ENCODE data around the gene PAQR6.

Gene PAQR6, protein sequence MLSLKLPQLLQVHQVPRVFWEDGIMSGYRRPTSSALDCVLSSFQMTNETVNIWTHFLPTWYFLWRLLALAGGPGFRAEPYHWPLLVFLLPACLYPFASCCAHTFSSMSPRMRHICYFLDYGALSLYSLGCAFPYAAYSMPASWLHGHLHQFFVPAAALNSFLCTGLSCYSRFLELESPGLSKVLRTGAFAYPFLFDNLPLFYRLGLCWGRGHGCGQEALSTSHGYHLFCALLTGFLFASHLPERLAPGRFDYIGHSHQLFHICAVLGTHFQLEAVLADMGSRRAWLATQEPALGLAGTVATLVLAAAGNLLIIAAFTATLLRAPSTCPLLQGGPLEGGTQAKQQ

DNA sequence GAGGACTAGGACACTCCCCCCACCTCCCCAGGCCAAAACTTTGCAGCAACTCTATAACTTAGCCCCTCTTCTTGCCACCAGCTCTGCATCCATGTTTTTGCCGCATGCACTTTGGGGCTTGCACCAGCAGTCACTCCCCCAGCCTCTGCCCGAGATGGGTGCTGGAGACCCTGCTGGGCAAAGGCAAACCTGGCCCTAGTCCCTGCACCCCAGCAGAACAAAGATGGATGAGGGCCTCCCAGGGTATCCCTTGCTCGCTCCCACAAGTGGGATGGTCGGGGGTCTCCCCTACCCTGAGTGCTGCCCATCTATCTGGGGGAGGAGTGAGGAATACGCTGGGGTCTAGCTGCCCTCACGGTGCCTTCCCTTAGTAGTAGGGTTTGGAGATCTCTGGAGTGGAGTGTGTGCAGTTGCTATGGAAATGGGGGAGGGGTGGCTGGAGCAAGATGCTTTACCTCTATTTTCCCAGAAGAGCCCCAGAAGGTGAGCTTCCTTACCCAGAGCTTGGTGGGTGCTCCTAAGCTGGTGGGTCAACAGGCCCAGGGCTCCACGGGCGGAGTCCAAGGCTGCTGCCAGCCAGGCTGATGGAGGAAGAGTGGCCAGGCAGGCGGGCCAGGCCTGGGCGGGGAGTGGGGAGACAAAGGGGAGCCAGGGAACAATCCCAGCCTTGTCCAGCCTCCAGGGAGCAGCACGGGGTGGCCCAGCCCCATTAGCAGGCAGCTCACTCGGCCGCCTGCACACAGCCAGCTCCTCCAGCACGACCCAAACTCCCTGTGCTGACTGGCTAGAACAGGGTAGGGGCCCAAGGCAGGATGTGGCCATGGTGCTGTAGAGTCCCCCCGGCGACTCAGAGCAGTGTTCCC is at the start of gene PAQR6:
Gene PAQR6 (minus strand): TSS at position 597 of the 863 bp plus-strand sequence. CDS start 1,325 bp downstream, outside the sequence.
- in situ Hi-C loops (cut with HindIII; ENCODE audit: low sequenced_read_pairs) = no loop called here

DNA sequence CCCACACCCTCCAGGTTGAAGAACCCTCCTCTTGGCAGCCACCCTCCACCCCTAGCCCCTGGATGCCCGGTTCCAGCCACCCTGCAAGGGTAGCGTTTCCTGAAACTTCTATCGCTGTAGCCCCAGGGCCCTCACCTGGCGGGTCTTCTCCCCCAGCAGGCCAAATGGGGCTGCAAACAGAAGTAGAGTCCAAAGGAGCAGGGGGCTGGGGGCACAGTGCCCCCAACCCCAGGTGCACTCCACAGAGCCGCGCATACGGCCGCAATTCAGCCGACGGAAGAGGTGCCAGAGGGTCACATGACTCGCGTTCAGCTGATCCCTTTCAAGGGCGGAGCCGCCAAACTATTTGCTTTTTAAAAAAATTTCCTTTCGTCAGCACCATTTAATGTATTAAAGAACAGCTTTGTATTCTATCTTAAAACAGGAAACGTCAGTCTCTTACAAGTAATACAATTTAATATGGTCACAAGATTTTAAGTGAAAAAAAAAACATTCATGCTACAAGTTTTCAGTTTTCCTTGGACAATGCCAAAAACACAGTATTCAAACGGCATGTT is 47.6 kb upstream of the PAQR6 start, which contains the start of gene GLMP:
Gene GLMP (minus strand): TSS at position 289 of the 557 bp plus-strand sequence. CDS start 34 bp downstream, at position 255.
- in situ Hi-C loops (cut with HindIII; ENCODE audit: low sequenced_read_pairs) = no loop called here

DNA sequence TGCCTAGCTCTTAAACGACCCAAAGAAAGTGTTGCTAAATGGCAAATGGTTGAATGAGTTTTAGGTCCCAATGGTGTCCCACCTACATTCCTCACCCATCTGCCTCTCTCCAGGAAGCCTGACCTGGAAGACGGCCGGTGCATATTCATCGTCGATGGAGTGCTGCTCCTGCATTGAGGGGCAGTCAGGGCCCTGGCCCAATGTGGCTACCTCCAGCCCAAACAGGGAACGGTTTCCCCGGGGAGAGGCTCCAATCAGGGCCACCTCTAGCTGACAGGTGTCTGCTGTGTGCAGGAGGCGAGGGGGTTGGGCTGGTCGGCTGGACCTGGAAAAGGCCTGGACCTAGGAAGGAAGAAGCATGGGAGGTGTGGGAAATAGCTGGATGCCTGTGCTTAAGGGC is 46.0 kb upstream of the PAQR6 start:
- in situ Hi-C loops (cut with HindIII; ENCODE audit: low sequenced_read_pairs) = no loop called here

DNA sequence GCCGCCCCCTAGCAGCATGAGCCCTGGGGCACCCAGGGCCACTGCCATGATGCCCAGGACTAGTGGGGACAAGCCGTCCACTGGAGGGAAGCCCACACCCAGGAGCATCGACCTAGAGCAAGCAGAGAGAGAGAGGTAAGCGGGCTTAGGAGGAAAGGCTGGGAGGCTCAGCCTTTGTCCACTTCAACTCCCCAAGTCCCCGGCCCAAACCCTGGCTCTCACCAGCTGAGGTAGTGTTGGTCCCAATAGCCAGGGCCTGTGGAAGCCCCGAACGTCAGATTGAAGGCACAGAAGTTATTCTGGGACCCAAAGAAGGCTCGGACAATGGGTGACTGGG is 45.2 kb upstream of the PAQR6 start:
- in situ Hi-C loops (cut with HindIII; ENCODE audit: low sequenced_read_pairs) = no loop called here

DNA sequence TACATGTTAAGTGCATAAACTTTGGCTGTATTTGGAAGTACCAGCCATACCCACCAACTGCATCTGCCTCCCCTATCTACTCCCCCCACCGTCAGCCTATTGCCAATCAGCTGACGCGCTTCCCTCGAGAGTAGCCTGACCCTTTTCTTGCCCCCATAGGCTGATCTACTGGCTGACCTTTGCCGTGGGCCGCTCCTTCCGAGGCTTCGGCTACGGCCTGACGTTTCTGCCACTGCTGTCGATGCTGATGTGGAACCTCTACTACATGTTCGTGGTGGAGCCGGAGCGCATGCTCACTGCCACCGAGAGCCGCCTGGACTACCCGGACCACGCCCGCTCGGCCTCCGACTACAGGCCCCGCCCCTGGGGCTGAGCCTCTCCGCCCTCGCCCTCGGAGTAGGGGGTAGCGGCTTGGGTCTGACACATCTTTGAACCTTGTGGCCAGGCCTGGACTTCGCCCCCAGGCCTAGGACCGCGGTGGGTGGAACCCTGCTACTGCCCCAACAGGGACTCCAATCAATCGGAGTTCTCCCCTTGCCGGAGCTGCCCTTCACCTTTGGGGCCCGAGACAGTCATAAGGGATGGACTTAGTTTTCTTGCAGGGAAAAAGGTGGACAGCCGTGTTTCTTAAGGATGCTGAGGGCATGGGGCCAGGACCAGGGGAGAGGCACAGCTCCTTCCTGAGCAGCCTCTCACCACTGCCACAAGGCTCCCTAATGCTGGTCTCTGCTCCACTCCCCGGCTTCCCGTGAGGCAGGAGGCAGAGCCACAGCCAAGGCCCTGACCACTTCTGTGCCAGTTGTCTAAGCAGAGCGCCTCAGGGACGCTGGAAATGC is 43.6 kb upstream of the PAQR6 start:
- in situ Hi-C loops (cut with HindIII; ENCODE audit: low sequenced_read_pairs) = no loop called here

DNA sequence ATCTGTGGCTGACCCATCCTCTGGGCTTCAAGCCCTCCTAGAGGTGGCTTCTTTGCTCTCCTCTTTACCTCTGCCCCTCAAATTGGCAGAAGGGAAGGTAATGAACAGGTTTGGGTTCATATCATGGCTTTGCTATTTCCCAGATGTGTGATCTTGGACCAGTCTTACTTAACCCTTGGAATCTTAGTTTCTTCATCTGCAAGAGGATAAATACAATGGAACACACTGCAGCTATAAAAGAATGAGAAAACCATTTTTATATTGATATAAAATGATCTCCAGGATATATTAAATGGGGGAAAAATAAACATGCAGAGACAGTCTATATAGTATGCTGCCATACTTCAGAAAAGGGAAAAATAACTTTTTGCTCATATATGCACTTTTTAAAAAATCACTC is 42.0 kb upstream of the PAQR6 start:
- in situ Hi-C loops (cut with HindIII; ENCODE audit: low sequenced_read_pairs) = no loop called here

DNA sequence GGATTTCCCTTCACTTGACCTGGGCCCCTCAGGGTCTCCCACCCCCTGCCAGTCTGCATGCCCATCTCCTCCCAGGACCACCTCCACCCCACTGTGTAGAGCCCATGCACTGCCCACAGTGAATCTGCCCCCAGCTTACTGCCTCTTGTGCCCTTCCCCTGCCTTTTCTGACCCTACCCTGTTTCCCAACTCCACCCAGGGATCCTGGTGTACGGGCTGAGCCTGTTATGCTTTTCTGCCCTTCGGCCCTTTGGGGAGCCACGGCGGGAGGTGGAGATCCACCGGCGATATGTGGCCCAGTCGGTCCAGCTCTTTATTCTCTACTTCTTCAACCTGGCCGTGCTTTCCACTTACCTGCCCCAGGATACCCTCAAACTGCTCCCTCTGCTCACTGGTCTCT is 38.2 kb upstream of the PAQR6 start:
- in situ Hi-C loops (cut with HindIII; ENCODE audit: low sequenced_read_pairs) = no loop called here

DNA sequence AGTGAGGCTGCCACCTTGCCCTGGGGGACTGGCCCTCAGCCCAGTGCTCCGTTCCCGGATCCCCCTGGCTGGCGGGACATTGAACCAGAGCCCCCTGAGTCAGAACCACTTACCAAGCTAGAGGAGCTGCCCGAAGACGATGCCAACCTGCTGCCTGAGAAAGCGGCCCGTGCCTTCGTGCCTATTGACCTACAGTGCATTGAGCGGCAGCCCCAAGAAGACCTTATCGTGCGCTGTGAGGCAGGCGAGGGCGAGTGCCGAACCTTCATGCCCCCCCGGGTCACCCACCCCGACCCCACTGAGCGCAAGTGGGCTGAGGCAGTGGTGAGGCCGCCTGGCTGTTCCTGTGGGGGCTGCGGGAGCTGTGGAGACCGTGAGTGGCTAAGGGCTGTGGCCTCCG is 37.6 kb upstream of the PAQR6 start:
- in situ Hi-C loops (cut with HindIII; ENCODE audit: low sequenced_read_pairs) = no loop called here

DNA sequence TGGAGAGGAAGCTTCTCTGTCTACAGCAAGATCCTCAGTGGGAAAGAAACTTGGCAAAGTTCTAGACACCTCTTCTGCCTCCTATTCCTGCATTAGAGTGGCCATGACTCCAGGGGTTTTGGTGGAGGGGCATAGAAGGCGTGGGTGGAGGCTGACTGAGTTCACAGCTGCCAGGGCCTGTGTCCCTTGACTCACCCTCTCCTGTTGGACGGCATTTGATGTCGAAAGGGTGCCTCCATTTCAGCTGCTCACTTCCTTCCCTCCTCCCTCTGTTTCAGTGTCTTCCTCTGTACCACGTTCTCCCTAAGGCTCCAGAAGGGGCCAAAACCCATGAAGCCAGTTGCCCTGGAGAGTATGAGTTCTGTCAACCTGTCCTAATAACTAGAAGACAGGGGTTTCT is 36.9 kb upstream of the PAQR6 start:
- in situ Hi-C loops (cut with HindIII; ENCODE audit: low sequenced_read_pairs) = no loop called here

DNA sequence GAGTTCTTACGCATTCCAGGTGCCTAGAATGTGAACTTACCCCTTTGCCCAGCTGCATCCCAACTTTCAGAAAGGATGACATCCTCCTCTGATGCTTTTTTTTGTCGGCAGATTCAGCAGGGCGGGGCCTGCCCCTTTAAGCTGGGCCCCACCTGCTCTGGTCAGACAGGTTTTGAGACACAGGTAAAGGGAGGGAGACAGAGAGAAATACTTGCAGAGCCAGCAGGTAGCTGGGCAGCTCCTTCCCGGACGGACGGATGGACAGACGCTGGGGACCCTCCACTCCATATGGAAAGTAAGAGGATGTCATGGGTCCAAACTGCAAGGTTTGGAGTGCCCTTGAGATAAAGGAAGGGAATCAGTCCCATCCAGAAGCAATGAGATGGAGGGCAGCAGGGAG is 36.3 kb upstream of the PAQR6 start, which contains the start of gene TMEM79:
Gene TMEM79 (plus strand): TSS at position 214 of the 400 bp plus-strand sequence. CDS start 902 bp downstream, outside the sequence.
- in situ Hi-C loops (cut with HindIII; ENCODE audit: low sequenced_read_pairs) = no loop called here

DNA sequence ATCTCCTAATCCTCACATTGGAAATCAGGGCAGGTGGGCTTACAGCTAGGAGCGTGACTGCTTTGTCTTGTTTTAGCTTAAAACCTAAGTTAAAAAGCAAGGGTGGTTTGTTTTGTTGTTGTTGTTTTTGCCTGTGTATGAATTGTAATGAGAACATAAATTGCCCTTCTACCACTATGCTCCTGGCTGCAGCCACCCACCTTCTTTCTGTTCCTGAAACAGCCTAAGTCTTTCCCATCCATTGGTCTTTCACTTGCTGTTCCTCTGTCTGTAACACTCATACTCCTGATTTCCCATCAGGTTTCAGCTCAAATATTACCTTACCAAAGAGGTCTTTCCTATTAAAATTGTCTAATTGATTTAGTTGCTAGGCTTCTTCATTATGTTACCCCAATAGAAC is 35.7 kb upstream of the PAQR6 start:
- in situ Hi-C loops (cut with HindIII; ENCODE audit: low sequenced_read_pairs) = no loop called here

DNA sequence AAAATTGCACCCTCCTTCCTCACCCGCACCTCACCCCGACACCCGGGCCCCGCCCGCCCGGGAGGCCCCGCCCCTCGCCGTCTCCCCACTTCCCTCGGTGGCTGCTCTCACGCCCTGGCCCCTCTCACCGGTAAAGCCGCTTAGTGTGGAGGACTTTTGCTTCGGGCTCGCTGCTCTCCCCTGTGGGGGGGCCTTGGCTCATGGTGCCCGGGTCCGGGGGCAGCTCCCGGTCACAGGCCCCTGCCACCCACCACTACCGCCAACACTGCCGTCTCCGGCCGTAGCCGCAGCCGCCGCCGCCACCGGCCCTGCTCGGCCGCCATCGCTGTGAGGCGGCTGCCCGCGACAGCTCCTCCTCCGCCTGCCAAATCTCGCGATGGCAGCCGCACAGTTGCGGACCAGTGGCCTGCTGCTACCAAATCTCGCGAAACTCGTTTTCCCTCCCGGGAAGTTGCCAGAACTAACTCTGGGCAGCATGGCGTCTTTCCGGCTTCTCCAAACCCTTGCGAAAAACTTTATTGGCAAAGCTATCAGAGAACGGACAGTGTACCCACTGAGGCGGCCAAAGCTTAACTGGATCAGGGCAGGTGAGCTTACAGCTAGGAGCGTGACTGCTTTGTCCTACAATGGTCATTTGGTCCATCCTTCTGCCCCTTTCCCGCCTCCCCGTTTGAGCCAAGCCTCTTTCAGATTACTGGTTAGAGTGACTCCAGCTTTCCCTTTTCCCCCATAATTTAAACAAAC is 34.8 kb upstream of the PAQR6 start, which contains the start of gene SMG5:
Gene SMG5 (minus strand): TSS at position 347 of the 744 bp plus-strand sequence. CDS start 145 bp downstream, at position 202.
- in situ Hi-C loops (cut with HindIII; ENCODE audit: low sequenced_read_pairs) = no loop called here

DNA sequence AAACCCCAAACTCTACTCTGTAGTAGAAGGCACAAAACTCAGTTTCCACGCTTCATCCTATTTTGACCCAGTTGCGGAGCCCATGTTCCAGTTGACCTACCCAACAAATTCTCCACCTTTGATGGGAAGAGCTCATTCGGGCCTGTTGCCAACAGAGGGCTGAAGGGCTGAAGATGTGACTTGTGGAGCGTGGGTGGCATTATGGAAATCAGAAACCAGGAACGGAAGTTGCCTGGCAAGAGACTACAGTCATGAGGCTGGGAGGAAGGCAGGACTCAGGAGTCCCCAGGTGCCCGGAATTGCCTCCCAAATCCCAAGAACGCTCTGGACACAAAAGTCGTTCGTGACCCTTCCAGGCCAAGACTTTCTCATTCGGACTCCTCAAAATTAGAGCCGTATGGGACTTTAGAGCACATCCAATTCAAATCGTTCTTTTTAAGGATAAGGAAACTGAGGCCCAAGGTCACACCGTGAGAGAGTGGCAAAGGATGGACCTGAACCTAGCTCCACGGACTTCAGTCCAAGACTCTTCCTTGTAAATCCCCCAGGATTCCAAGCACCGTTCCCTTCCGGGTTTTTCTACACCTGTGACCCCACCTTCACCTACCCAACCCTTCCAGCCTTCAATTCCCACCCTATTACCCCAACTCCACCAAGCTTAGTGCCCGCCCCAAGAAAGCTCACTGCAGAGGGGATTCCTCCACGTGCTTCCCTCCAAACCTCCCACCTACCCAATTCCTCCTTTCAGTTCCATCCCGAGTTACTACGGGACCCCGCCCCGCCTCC is 34.0 kb upstream of the PAQR6 start:
- in situ Hi-C loops (cut with HindIII; ENCODE audit: low sequenced_read_pairs) = no loop called here

DNA sequence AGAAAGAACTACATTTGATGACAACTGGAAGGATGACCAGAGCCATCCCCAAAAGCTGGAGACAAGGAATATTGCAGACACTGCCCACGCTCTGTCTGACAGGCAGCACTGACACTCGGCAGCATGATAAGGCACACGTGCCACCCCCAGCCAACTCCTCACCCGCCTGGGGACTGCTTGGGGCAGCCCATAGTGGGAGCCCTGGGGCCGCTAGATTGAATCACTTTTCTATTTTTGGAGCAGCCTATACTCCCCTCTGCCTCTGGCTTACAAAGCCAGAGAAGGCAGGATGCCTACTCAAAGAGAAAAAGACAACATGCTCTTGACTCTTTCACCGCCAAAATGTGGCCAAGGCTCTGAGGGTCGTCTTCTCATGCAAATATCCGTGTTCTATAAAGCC is 33.4 kb upstream of the PAQR6 start:
- in situ Hi-C loops (cut with HindIII; ENCODE audit: low sequenced_read_pairs) = no loop called here

DNA sequence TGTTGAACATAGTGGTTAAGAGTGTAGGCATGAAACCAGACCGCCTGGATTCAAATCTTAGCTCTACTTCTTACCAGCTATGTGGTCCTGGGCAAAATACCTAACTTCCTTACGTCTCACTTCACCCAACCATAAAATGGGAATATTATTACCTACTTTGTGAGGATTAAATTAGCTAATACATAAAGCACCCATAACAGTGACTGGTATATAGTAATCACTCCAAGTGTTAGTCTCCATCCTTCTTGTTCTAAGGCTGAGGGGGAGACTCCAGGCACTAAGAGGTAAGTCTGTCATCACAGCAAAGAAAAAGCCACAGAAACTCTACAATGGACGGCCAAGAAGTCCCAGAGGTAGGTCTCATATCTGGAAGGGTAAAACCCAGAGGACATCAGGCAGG is 32.0 kb upstream of the PAQR6 start:
- in situ Hi-C loops (cut with HindIII; ENCODE audit: low sequenced_read_pairs) = no loop called here

DNA sequence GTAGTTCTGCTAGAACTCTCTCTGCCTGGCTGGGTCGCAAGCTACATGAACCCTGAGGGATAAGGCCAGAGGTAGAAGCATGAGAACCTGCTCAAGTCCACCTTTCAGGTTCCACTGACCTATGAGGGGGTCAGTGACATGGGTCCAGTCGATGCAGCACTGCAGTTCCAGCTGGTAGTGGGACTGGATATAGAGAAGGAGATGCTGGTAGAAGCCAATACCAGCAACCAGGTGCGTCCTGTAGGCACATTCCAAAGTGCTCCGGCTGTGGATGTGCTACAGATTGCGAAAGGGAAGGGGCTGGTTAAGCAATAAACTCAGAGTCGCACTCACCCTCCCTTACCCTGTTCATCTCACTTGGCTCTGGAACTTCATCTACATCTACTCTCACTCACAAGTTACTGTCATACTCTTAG is 29.1 kb upstream of the PAQR6 start:
- in situ Hi-C loops (cut with HindIII; ENCODE audit: low sequenced_read_pairs) = no loop called here

DNA sequence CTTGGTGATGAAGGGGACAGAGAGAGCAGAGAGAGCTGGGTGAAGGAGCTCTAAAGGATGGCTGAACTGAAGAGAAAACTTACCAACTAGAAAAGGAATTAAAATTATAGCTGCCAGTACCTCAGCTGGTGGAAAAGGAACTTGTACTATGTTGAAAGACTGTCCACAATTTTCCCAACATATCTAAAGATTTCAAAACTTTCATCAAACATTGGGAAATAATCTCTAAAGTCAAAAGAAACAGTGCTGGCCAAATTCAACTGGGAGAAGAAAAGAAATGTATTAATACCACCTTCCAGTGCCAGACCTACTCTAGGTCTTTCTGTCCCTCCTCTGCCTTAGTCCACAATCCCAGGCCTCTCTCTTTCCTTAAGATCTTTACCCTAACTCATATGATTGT is 28.7 kb upstream of the PAQR6 start:
- in situ Hi-C loops (cut with HindIII; ENCODE audit: low sequenced_read_pairs) = no loop called here

DNA sequence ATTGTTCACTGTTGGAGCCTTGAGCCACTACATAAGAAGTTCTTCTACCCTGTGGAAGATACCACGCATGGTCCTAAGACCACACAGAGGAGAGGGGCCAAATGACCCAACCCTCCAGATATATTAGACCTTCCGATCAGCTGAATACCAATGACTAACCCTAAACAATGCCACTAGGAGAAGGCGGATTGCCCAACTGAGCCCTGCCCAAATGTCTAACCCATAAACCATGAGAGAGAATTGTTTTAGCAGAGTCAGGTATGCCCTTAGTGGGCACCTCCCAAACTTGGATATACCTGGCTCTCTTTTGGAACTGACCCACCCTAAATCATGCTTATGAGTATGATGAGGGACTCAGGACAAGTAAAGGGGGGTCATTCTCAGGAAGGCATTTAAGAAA is 22.5 kb upstream of the PAQR6 start:
- in situ Hi-C loops (cut with HindIII; ENCODE audit: low sequenced_read_pairs) = no loop called here

DNA sequence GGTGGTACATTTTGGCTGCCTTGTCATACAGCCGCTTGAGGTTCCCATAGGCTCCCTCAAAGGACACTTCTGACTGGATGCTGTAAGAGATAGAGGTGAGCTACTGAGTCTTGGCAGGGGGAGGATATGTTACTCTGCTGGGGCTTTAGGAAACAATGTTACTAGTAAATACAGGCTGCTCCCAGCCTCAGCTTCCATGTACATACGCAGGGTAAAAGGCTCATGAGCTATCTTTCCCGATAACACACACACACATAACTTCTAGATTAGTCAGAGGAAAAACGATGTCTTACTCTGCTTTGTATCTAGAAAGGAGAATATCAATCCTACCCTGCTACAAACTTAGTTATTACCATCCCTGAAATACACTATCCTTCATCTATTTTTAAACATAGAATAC is 20.5 kb upstream of the PAQR6 start:
- in situ Hi-C loops (cut with HindIII; ENCODE audit: low sequenced_read_pairs) = no loop called here

Data from DLD1 (cell line).